K562 (cell line): ENCODE data around the gene MRM2. TPM values are rescaled to one million over a fixed set of nuclear protein-coding genes. Genes with fewer than 3 reads are reported as not detected.

Experiments used
- ATAC-seq: fragments of 200-7000 bp; cut with Tn5 transposase; 3 replicates; pipeline ENCODE4 v1.9.1; 2020; ENCODE audit warnings: moderate library complexity
- BruUV-seq: library from RNA; stranded (reverse); fragments of 400-500 nt; replicated peaks from 2 replicates; lab custom pipeline; 2021; lab: Mats Ljungman, UMichigan
- CTCF ChIA-PET: fragments of 300-600 bp; formaldehyde crosslinking; extraction: SDS; loops from one replicate; lab custom pipeline; 2021; ENCODE audit warnings: low intra/inter-chr PET ratio; lab: Yijun Ruan, JAX
- POLR2A ChIA-PET: fragments of 300-600, 350-650 bp; sonication (Branson Sonifier 250); formaldehyde crosslinking; extraction: SDS; loops from one replicate; lab custom pipeline; 2021; ENCODE audit warnings: antibody characterized with exemption, inconsistent platforms; lab: Yijun Ruan, JAX
- DNase-seq, 4 experiments: peaks; one replicate each; pipeline versions ENCODE4 v3.0.0 to v3.0.0-alpha.2; 2011 to 2018; ENCODE audit warnings: low spot score in 3 of 4, mixed read lengths in 3 of 4; ENCODE audit errors: extremely low read depth in 1 of 4
- FAIRE-seq: peaks from 2 replicates; lab custom pipeline; 2011; peaks lifted over from hg19 to GRCh38; lab: Jason Lieb, UNC
- H2AFZ ChIP-seq: 2 replicates; pipeline ENCODE4 v1.6.0; 2011; ENCODE audit warnings: low read depth, low read length, control low read depth, inconsistent platforms
- H3K27ac ChIP-seq: fragments of 200-600 bp; 3 replicates; pipeline ENCODE4 v1.8.0; 2011; ENCODE audit warnings: low read depth, mild to moderate bottlenecking, control low read depth, inconsistent platforms, low read length, moderate library complexity, mixed read lengths; ENCODE audit errors: extremely low read depth
- H3K27me3 ChIP-seq, 2 experiments: fragments of 300-600 bp in 1 of 2; 2 replicates in 1 of 2; 3 replicates in 1 of 2; pipeline versions ENCODE4 v1.6.0 to v1.8.0; 2011; ENCODE audit warnings: inconsistent platforms in 2 of 2, low read length in 2 of 2, mild to moderate bottlenecking in 1 of 2, mixed read lengths in 1 of 2, moderate library complexity in 1 of 2; ENCODE audit not compliant: control insufficient read depth in 2 of 2, insufficient read depth in 2 of 2
- H3K36me3 ChIP-seq: fragments of 300-600 bp; 3 replicates; pipeline ENCODE4 v1.8.0; 2011; ENCODE audit warnings: mild to moderate bottlenecking, low read length, inconsistent platforms; ENCODE audit not compliant: control insufficient read depth, insufficient read depth
- H3K4me1 ChIP-seq, 2 experiments: fragments of 200-600 bp in 1 of 2; replicated peaks in 1 of 2; 2 replicates in 1 of 2; 3 replicates in 1 of 2; pipeline versions ENCODE4 v1.5.1 to v1.8.0; 2011; ENCODE audit warnings: inconsistent platforms in 2 of 2, low read length in 2 of 2, mild to moderate bottlenecking in 1 of 2, mixed read lengths in 1 of 2, moderate library complexity in 1 of 2; ENCODE audit not compliant: control insufficient read depth in 2 of 2, insufficient read depth in 2 of 2
- H3K4me2 ChIP-seq: 2 replicates; pipeline ENCODE4 v1.6.1; 2011; ENCODE audit warnings: low read length, control low read depth, inconsistent platforms, mixed read lengths; ENCODE audit not compliant: insufficient read depth
- H3K4me3 ChIP-seq: fragments of 200-600 bp; sonication (generic), shearing (Covaris generic); 2 replicates; pipeline ENCODE4 v1.5.1; 2016; ENCODE audit warnings: control low read depth, inconsistent platforms
- H3K79me2 ChIP-seq: fragments of 200-600 bp; 3 replicates; pipeline ENCODE4 v1.8.0; 2011; ENCODE audit warnings: low read length, inconsistent platforms; ENCODE audit not compliant: control insufficient read depth, insufficient read depth
- H3K9ac ChIP-seq, 2 experiments: 2 replicates each; pipeline versions ENCODE4 v1.6.0 to v1.6.1; 2011; ENCODE audit warnings: low read depth in 2 of 2, low read length in 2 of 2, control low read depth in 1 of 2, inconsistent platforms in 1 of 2, mild to moderate bottlenecking in 1 of 2, mixed read lengths in 1 of 2; ENCODE audit not compliant: insufficient read depth in 1 of 2
- H3K9me1 ChIP-seq: one replicate; pipeline ENCODE4 v1.6.0; 2011; ENCODE audit warnings: inconsistent platforms, mild to moderate bottlenecking, low read length, moderate library complexity; ENCODE audit not compliant: control insufficient read depth, insufficient read depth
- H3K9me3 ChIP-seq: replicated peaks from 2 replicates; pipeline ENCODE4 v1.5.1; 2011; ENCODE audit warnings: low read depth, low read length, inconsistent platforms; ENCODE audit not compliant: control insufficient read depth, insufficient read depth
- H4K20me1 ChIP-seq: replicated peaks from 2 replicates; pipeline ENCODE4 v1.6.1; 2011; ENCODE audit warnings: low read length, inconsistent platforms, mixed read lengths; ENCODE audit not compliant: control insufficient read depth, insufficient read depth
- CBX1 ChIP-seq: sonication (generic); IDR thresholded peaks from 2 replicates; pipeline ENCODE4 v1.6.1; 2016; ENCODE audit warnings: antibody characterized with exemption, low read depth, mild to moderate bottlenecking
- DNMT1 ChIP-seq: fragments of 450-650 bp; IDR thresholded peaks from 2 replicates; pipeline ENCODE4 v1.6.1; 2016; ENCODE audit warnings: antibody characterized with exemption, mild to moderate bottlenecking
- FOXJ2 ChIP-seq: fragments of 200-800 bp; sonication (Bioruptor generic); IDR thresholded peaks from 2 replicates; pipeline ENCODE4 v1.6.1; 2016; ENCODE audit warnings: missing genetic modification characterization, missing compliant biosample characterization
- FOXP4 ChIP-seq: sonication (generic); formaldehyde crosslinking; IDR thresholded peaks from 2 replicates; pipeline ENCODE4 v1.8.0; 2022; ENCODE audit warnings: mild to moderate bottlenecking, missing genetic modification reagents, borderline replicate concordance
- GABPB2 ChIP-seq: fragments of 250-450 bp; sonication (Bioruptor Pico); conservative IDR thresholded peaks from 2 replicates; pipeline ENCODE4 v1.5.1; 2021; ENCODE audit warnings: mild to moderate bottlenecking
- MAZ ChIP-seq, 2 experiments: fragments of 450-650 bp in 1 of 2; sonication (generic) in 1 of 2; formaldehyde crosslinking; IDR thresholded peaks in 1 of 2; conservative IDR thresholded peaks in 1 of 2; 2 replicates each; pipeline versions ENCODE4 v1.4.0 to v1.5.0; 2020; ENCODE audit warnings: mild to moderate bottlenecking in 1 of 2, missing genetic modification reagents in 1 of 2
- PHF8 ChIP-seq: fragments of 200-600 bp; sonication (generic); IDR thresholded peaks from 2 replicates; pipeline ENCODE4 v1.6.1; 2012; ENCODE audit warnings: mixed run types, mild to moderate bottlenecking, inconsistent platforms, low read length, moderate library complexity, borderline replicate concordance
- SMAD4 ChIP-seq: fragments of 250-450 bp; sonication (Bioruptor Pico); conservative IDR thresholded peaks from 2 replicates; pipeline ENCODE4 v1.8.0; 2021; ENCODE audit warnings: inconsistent platforms, mild to moderate bottlenecking, moderate library complexity
- TOE1 ChIP-seq, 2 experiments: fragments of 450-650 bp in 1 of 2; sonication (generic) in 1 of 2; formaldehyde crosslinking in 1 of 2; IDR thresholded peaks; 2 replicates each; pipeline versions ENCODE4 v1.7.1 to v1.8.0; 2016 to 2022; ENCODE audit warnings: borderline replicate concordance in 2 of 2, mild to moderate bottlenecking in 2 of 2, antibody characterized with exemption in 1 of 2, inconsistent platforms in 1 of 2, low read depth in 1 of 2, missing genetic modification reagents in 1 of 2, moderate library complexity in 1 of 2
- ZNF165 ChIP-seq: fragments of 250-450 bp; sonication (Bioruptor Pico); IDR thresholded peaks from 2 replicates; pipeline ENCODE4 v1.4.0; 2020; ENCODE audit warnings: borderline replicate concordance
- WGBS: fragments of 100-300 bp; shearing (Covaris generic); methylation state at CpG from one replicate; pipeline ENCODE4 v1.1.6; 2016; ENCODE audit warnings: low coverage, mixed read lengths; ENCODE audit not compliant: insufficient coverage; ENCODE audit errors: missing lambda C conversion rate; 5-methylcytosine and 5-hydroxymethylcytosine counted together
- in situ Hi-C: fragments of 300-500 bp; cut with MboI; formaldehyde crosslinking; loops from 4 replicates; pipeline ENCODE4 v1.15.0; 2018; ENCODE audit warnings: inconsistent platforms, mixed read lengths
- intact Hi-C: fragments of 100-400 bp; cut with micrococcal nuclease; formaldehyde crosslinking; loops from 2 replicates; pipeline ENCODE4 v1.14.2; 2022
- polyA plus RNA-seq, 8 experiments: library from polyadenylated mRNA; depleted of rRNA in 4 of 8; stranded (reverse) in 5 of 8; unstranded in 3 of 8; fragments of >200 nt; fragmentation: Nextera tagmentation in 2 of 8; fragmentation: Illumina TruSeq in 1 of 8; extraction: Ambion mirVana in 2 of 8; extraction: Trizol in 1 of 8; gene quantifications; 2 replicates each; pipeline versions ENCODE4 v1.2.1 to v1.2.3, GENCODE V29; 2011 to 2014; ENCODE audit warnings: inconsistent platforms in 1 of 8, missing spikeins in 1 of 8
- total RNA-seq, 7 experiments: library from RNA; depleted of rRNA in 6 of 7; stranded (reverse); fragments of >200 nt in 6 of 7; fragmentation: Illumina TruSeq in 2 of 7; extraction: Trizol in 2 of 7; gene quantifications; 2 replicates each; pipeline versions ENCODE4 v1.2.1 to v1.2.3, GENCODE V29; 2011 to 2021; ENCODE audit warnings: low replicate concordance in 1 of 7

Gene MRM2
- total and polyA plus RNA-seq, 9 of the 15 experiments (the other 6 are each of a cell fraction or from before 2014, with no cell fraction given), result 32.4 to 116 (median 50.5) TPM

DNA sequence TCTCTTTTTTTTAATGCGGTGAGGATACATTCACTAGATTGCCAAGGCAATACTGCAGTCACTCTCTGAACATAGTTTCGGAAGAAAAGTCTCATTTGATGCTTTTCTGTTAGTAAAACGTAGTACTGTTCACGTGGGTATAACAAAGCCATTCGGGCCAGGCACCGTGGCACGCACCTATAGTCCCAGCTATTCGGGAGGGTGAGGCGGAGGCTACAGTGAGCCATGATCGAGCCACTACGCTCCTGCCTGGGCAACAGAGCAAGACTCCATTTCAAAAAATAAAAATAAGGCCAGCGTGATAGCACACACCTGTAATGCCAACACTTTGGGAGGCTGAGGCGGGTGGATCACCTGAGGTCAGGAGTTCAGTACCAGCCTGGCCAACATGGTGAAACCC lies 47.6 kb upstream of the MRM2 start:
- FAIRE-seq, result no peak

More for the DNA sequence above, 47.6 kb upstream of the MRM2 start:
- BruUV-seq, result no TSS peak
- DNase-seq (no peak), ATAC-seq (no peak)
- in situ Hi-C loops, result no loop called here
- Histone ChIP-seq H3K4me2 (no peak overlapping the region), H4K20me1 (no peaks in the 10 kb centered on the region), H3K27me3 (no peaks in the 10 kb centered on the region), H3K9me3 (no peaks in the 10 kb centered on the region), H3K79me2 (peaks cover 11% of the 10 kb centered on the region), H3K4me1 (peaks cover 3% of the 10 kb centered on the region in 2 experiments; a peak in 4 of 5 replicates), H3K9me1 (no peaks in the 10 kb centered on the region), H3K36me3 (peaks cover 10% of the 10 kb centered on the region; the same call in 2 of the 3 replicates), H3K9ac (no peak overlapping the region), H3K27ac (no peak overlapping the region), H3K4me3 (no peak overlapping the region), H2AFZ (no peak overlapping the region)
- ChIA-PET POLR2A (no interaction called here), CTCF (no interaction called here)
- TF ChIP-seq SMAD4 (no peak), DNMT1 (no peak), ZNF165 (CRISPR knock-in tag) (no peak), GABPB2 (CRISPR knock-in tag) (no peak), FOXP4 (no peak), MAZ (CRISPR knock-in tag; conservative IDR thresholded peaks at IDR 0.05 in 1 of 2, IDR thresholded peaks at IDR 0.05 in 1 of 2) (no peak), FOXJ2 (tag) (no peak), PHF8 (no peak), CBX1 (no peak), TOE1 (IDR thresholded peaks at IDR 0.05; ENCODE audit: borderline replicate concordance) (no peak), TOE1 (CRISPR knock-in tag; IDR thresholded peaks at IDR 0.05; ENCODE audit: borderline replicate concordance, low read depth) (no peak)
- WGBS, result 90% methylated on average over 12 of the region's 13 CpGs
- intact Hi-C loops, result no loop called here
